K562 (cell line): ENCODE data around the gene GBX1. TPM values are rescaled to one million over a fixed set of nuclear protein-coding genes. Genes with fewer than 3 reads are reported as not detected.

Experiments used
- EGR1 ChIP-seq: fragments of 450-650 bp; conservative IDR thresholded peaks from 2 replicates; pipeline ENCODE4 v1.6.1; 2017; ENCODE audit warnings: mild to moderate bottlenecking
- ELK3 ChIP-seq: fragments of 450-650 bp; formaldehyde crosslinking; IDR thresholded peaks from 2 replicates; pipeline ENCODE4 v1.4.0; 2020; ENCODE audit warnings: mild to moderate bottlenecking
- HES1 ChIP-seq: fragments of 450-650 bp; IDR thresholded peaks from 2 replicates; pipeline ENCODE4 v1.6.1; 2016; ENCODE audit warnings: low read depth, mild to moderate bottlenecking, moderate library complexity
- HNRNPUL1 ChIP-seq: fragments of 200-400 bp; formaldehyde crosslinking; IDR thresholded peaks from 2 replicates; pipeline ENCODE4 v1.6.1; 2017; ENCODE audit warnings: low read length
- KLF10 ChIP-seq: fragments of 250-450 bp; sonication (Bioruptor Pico); IDR thresholded peaks from 2 replicates; pipeline ENCODE4 v1.6.1; 2021; ENCODE audit warnings: matching md5 sums
- MCM2 ChIP-seq: fragments of 450-650 bp; IDR thresholded peaks from 2 replicates; pipeline ENCODE4 v1.6.1; 2017; ENCODE audit warnings: low read depth, mild to moderate bottlenecking
- MLLT1 ChIP-seq, 2 experiments: fragments of 450-650 bp; IDR thresholded peaks; 2 replicates each; pipeline ENCODE4 v1.6.1; 2016
- RBM25 ChIP-seq: fragments of 200-400 bp; formaldehyde crosslinking; IDR thresholded peaks from 2 replicates; pipeline ENCODE4 v1.6.1; 2018; ENCODE audit warnings: low read length, low read depth, moderate library complexity; ENCODE audit not compliant: severe bottlenecking
- ZNF347 ChIP-seq: fragments of 450-650 bp; formaldehyde crosslinking; IDR thresholded peaks from 2 replicates; pipeline ENCODE4 v1.4.0; 2020; ENCODE audit warnings: low read depth, mild to moderate bottlenecking, moderate library complexity
- ZNF518B ChIP-seq: fragments of 250-450 bp; sonication (Bioruptor Pico); IDR thresholded peaks from 2 replicates; pipeline ENCODE4 v1.5.0; 2021; ENCODE audit warnings: mild to moderate bottlenecking, moderate library complexity
- ZNF785 ChIP-seq: fragments of 250-450 bp; sonication (Bioruptor Pico); IDR thresholded peaks from 2 replicates; pipeline ENCODE4 v1.4.0; 2020; ENCODE audit warnings: mild to moderate bottlenecking
- polyA plus RNA-seq, 8 experiments: library from polyadenylated mRNA; depleted of rRNA in 4 of 8; stranded (reverse) in 5 of 8; unstranded in 3 of 8; fragments of >200 nt; fragmentation: Nextera tagmentation in 2 of 8; fragmentation: Illumina TruSeq in 1 of 8; extraction: Ambion mirVana in 2 of 8; extraction: Trizol in 1 of 8; gene quantifications; 2 replicates each; pipeline versions ENCODE4 v1.2.1 to v1.2.3, GENCODE V29; 2011 to 2014; ENCODE audit warnings: inconsistent platforms in 1 of 8, missing spikeins in 1 of 8
- total RNA-seq, 7 experiments: library from RNA; depleted of rRNA in 6 of 7; stranded (reverse); fragments of >200 nt in 6 of 7; fragmentation: Illumina TruSeq in 2 of 7; extraction: Trizol in 2 of 7; gene quantifications; 2 replicates each; pipeline versions ENCODE4 v1.2.1 to v1.2.3, GENCODE V29; 2011 to 2021; ENCODE audit warnings: low replicate concordance in 1 of 7

The GBX1 gene
- total and polyA plus RNA-seq, 9 of the 15 experiments (the other 6 are each of a cell fraction or from before 2014, with no cell fraction given): not detected

GRCh38 chr7:151131224-151131591, 36.3 kb downstream of the GBX1 start (continued):
- TF ChIP-seq KLF10 (CRISPR knock-in tag) (no peak), ZNF785 (CRISPR knock-in tag) (no peak), ZNF347 (CRISPR knock-in tag) (no peak), HES1 (no peak), RBM25 (no peak), ELK3 (CRISPR knock-in tag) (no peak), ZNF518B (CRISPR knock-in tag) (no peak), EGR1 (no peak), HNRNPUL1 (no peak), MCM2 (no peak), MLLT1 (IDR thresholded peaks at IDR 0.05) (no peak)
